CD8-positive, alpha-beta memory T cell (primary cell): ENCODE data around the gene CDK6. TPM values are rescaled to one million over a fixed set of nuclear protein-coding genes. Genes with fewer than 3 reads are reported as not detected.

Experiments
- CTCF ChIA-PET: fragments of 350-600 bp; sonication (Branson Sonifier 250); formaldehyde crosslinking; loops from one replicate; lab custom pipeline; 2021; ENCODE audit warnings: antibody characterized with exemption; lab: Charles Lee
- POLR2A ChIA-PET: fragments of 350-600 bp; sonication (Branson Sonifier 250); formaldehyde crosslinking; loops from one replicate; lab custom pipeline; 2021; ENCODE audit warnings: antibody characterized with exemption; lab: Charles Lee
- DNase-seq, 5 donors: peaks; one replicate each; pipeline versions ENCODE4 v3.0.0 to v3.0.0-alpha.2; 2020 to 2022; ENCODE audit warnings: mixed read lengths in 1 of 5
- H3K27ac ChIP-seq: one replicate; pipeline ENCODE4 v1.7.0; 2013; ENCODE audit warnings: low read depth, mild to moderate bottlenecking, low read length, moderate library complexity
- H3K27me3 ChIP-seq: 2 replicates; pipeline ENCODE4 v1.7.0; 2013; ENCODE audit warnings: low read length, mild to moderate bottlenecking; ENCODE audit not compliant: insufficient read depth, poor library complexity, severe bottlenecking
- H3K36me3 ChIP-seq: 2 replicates; pipeline ENCODE4 v1.7.0; 2013; ENCODE audit warnings: mild to moderate bottlenecking, low read length, moderate library complexity; ENCODE audit not compliant: insufficient read depth
- H3K4me1 ChIP-seq: 2 replicates; pipeline ENCODE4 v1.7.0; 2013; ENCODE audit warnings: mild to moderate bottlenecking, low read length, moderate library complexity; ENCODE audit not compliant: insufficient read depth
- H3K4me3 ChIP-seq: 2 replicates; pipeline ENCODE4 v1.7.0; 2013; ENCODE audit warnings: mild to moderate bottlenecking, low read length
- H3K9me3 ChIP-seq: 2 replicates; pipeline ENCODE4 v1.7.0; 2013; ENCODE audit warnings: mild to moderate bottlenecking, low read length
- H3K27ac Mint-ChIP-seq, 8 donors: one replicate each; pipeline ENCODE4 v1.8.0; 2020 to 2021; ENCODE audit warnings: mixed read lengths in 8 of 8, mild to moderate bottlenecking in 6 of 8, inconsistent platforms in 3 of 8, moderate library complexity in 3 of 8
- H3K27me3 Mint-ChIP-seq, 2 donors: one replicate each; pipeline ENCODE4 v1.8.0; 2020 to 2021; ENCODE audit warnings: mixed read lengths in 2 of 2, mild to moderate bottlenecking in 1 of 2, moderate library complexity in 1 of 2
- H3K36me3 Mint-ChIP-seq, 3 donors: one replicate each; pipeline ENCODE4 v1.8.0; 2020 to 2021; ENCODE audit warnings: mixed read lengths in 3 of 3, inconsistent platforms in 1 of 3, mild to moderate bottlenecking in 1 of 3
- H3K4me1 Mint-ChIP-seq, 3 donors: one replicate each; pipeline ENCODE4 v1.8.0; 2020 to 2021; ENCODE audit warnings: mixed read lengths in 3 of 3, inconsistent platforms in 1 of 3, mild to moderate bottlenecking in 1 of 3
- H3K4me3 Mint-ChIP-seq, 7 donors: one replicate each; pipeline ENCODE4 v1.8.0; 2020 to 2021; ENCODE audit warnings: mixed read lengths in 7 of 7, mild to moderate bottlenecking in 6 of 7, moderate library complexity in 4 of 7, inconsistent platforms in 2 of 7
- H3K9me3 Mint-ChIP-seq, 5 donors: one replicate each; pipeline ENCODE4 v1.8.0; 2020 to 2022; ENCODE audit warnings: mixed read lengths in 5 of 5, mild to moderate bottlenecking in 3 of 5, moderate library complexity in 2 of 5, inconsistent platforms in 1 of 5
- polyA plus RNA-seq: library from polyadenylated mRNA; unstranded; fragments of 300-500 nt; fragmentation: Illumina TruSeq; gene quantifications from one replicate; pipeline ENCODE4 v1.2.3, GENCODE V29; 2021
- total RNA-seq, 2 experiments: library from RNA; stranded (reverse); gene quantifications; one replicate each; pipeline ENCODE4 v1.2.3, GENCODE V29; 2021

CDK6 gene
- total and polyA plus RNA-seq, 3 experiments from 2014 or later, result 20.7 to 235 (median 231) TPM

- Histone ChIP-seq H3K9me3 (no peaks in the 10 kb centered on the region), H3K36me3 (no peaks in the 10 kb centered on the region), H3K4me3 (no peak overlapping the region), H3K4me1 (peaks cover 20% of the 10 kb centered on the region), H3K27ac (no peak overlapping the region), H3K27me3 (no peaks in the 10 kb centered on the region)
- Mint-ChIP-seq H3K4me1 (peaks cover 22 to 43% (median 38%) of the 10 kb centered on the region in 3 donors), H3K36me3 (peaks cover 0 to 2% (median 0%) of the 10 kb centered on the region in 3 donors), H3K9me3 (peaks cover 0 to 5% (median 0%) of the 10 kb centered on the region in 5 donors), H3K27me3 (peaks cover 0 to 1% of the 10 kb centered on the region in 2 donors), H3K4me3 (no peak overlapping the region), H3K27ac (no peak overlapping the region)
- CTCF ChIA-PET, result interaction anchor here (2.7 kb wide), 1 partner anchor 139 kb away, joined by 13 read pairs; no protein-coding TSS in a partner anchor
- no peak for DNase-seq
- POLR2A ChIA-PET, result no interaction called here
Measured at GRCh38 chr7:92694211-92694610, 142.2 kb downstream of the CDK6 start.

DNA sequence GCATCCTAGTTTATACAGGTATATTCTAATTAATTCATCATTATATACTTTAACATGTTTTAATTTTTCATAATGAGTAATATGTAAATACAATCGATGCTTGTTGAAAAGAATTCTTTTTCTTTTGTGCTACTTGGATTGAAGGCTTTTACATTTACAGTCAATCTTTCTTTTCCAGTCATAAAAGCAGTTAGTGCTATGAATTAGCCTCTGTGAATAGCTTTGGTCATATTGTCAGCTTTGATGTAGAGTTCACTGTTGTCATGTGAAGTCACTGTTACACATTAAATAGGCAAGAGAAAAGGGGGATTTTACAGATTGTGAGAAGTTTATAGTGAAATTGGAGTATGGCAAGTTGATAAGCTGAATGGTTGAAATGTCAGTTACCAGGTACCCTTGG lies 142.9 kb downstream of the CDK6 start:
- H3K27ac Mint-ChIP-seq, result peak overlapping the region in 1 of 8 donors; percentile 4
- peaks cover 22 to 49% (median 44%) of the 10 kb centered on the region in 3 donors for H3K4me1 Mint-ChIP-seq
- CTCF ChIA-PET, result interaction anchor here (2.7 kb wide), 1 partner anchor 140 kb away, joined by 13 read pairs; no protein-coding TSS in a partner anchor
- no peak overlapping the region for H3K4me3 ChIP-seq
- H3K9me3 Mint-ChIP-seq, result peaks cover 0 to 5% (median 0%) of the 10 kb centered on the region in 5 donors
- no peak for DNase-seq
- H3K36me3 Mint-ChIP-seq, result peaks cover 0 to 2% (median 0%) of the 10 kb centered on the region in 3 donors
- H3K36me3 ChIP-seq, result no peaks in the 10 kb centered on the region
- no peak overlapping the region for H3K4me3 Mint-ChIP-seq
- H3K9me3 ChIP-seq, result no peaks in the 10 kb centered on the region
- H3K27ac ChIP-seq, result no peak overlapping the region
- POLR2A ChIA-PET, result no interaction called here
- H3K27me3 ChIP-seq, result no peaks in the 10 kb centered on the region
- H3K4me1 ChIP-seq, result peaks cover 20% of the 10 kb centered on the region
- peaks cover 0 to 1% of the 10 kb centered on the region in 2 donors for H3K27me3 Mint-ChIP-seq

DNA sequence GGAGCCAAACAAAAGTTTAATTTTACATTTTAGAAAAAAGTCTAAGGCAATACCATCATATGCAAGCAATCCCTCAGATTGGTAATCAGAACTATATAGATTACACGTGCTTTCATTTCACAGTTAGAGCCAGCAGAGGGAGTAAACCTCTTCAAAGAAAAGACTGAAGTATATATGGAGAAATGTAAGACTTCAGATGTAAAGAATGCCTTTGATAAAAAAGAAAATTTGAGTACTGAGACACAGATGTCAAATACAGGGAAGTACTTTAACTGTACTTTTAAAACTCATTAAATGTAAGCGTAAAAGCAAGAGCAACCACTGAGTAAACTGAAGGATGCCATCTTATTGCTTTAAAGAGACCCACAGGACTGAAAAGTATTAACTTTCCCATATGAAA lies 144.8 kb downstream of the CDK6 start:
- peak overlapping the region in 6 of 8 donors; percentile 0 to 71 (median 18) for H3K27ac Mint-ChIP-seq
- peak in 2 of 5 donors; percentile 23 to 26 for DNase-seq
- H3K27ac ChIP-seq, result no peak overlapping the region
- no peaks in the 10 kb centered on the region for H3K9me3 ChIP-seq
- peaks cover 0 to 2% (median 0%) of the 10 kb centered on the region in 3 donors for H3K36me3 Mint-ChIP-seq
- H3K36me3 ChIP-seq, result no peaks in the 10 kb centered on the region
- no peak overlapping the region for H3K4me3 Mint-ChIP-seq
- CTCF ChIA-PET, result interaction anchor here (3.4 kb wide), 1 partner anchor 141 kb away, joined by 30 read pairs; no protein-coding TSS in a partner anchor
- POLR2A ChIA-PET, result no interaction called here
- H3K9me3 Mint-ChIP-seq, result peaks cover 0 to 5% (median 0%) of the 10 kb centered on the region in 5 donors
- peaks cover 20% of the 10 kb centered on the region for H3K4me1 ChIP-seq
- H3K27me3 Mint-ChIP-seq, result no peaks in the 10 kb centered on the region
- peaks cover 27 to 56% (median 52%) of the 10 kb centered on the region in 3 donors for H3K4me1 Mint-ChIP-seq
- H3K27me3 ChIP-seq, result no peaks in the 10 kb centered on the region
- no peak overlapping the region for H3K4me3 ChIP-seq

GRCh38 chr7:92685136-92686042 lies 151.0 kb downstream of the CDK6 start:
- ChIA-PET POLR2A (no interaction called here), CTCF (no interaction called here)
- peak overlapping the region in 6 of 7 donors; percentile 12 to 56 (median 46) for H3K4me3 Mint-ChIP-seq
- Histone ChIP-seq H3K9me3 (no peaks in the 10 kb centered on the region), H3K36me3 (no peaks in the 10 kb centered on the region), H3K27ac (no peak overlapping the region), H3K4me1 (peaks cover 62% of the 10 kb centered on the region), H3K4me3 (no peak overlapping the region), H3K27me3 (no peaks in the 10 kb centered on the region)
- peaks cover 69 to 89% (median 89%) of the 10 kb centered on the region in 3 donors for H3K4me1 Mint-ChIP-seq
- peaks cover 0 to 5% (median 0%) of the 10 kb centered on the region in 5 donors for H3K9me3 Mint-ChIP-seq
- DNase-seq, result peak; percentile 16 to 66 (median 41)
- no peaks in the 10 kb centered on the region for H3K27me3 Mint-ChIP-seq
- peaks cover 0 to 2% (median 0%) of the 10 kb centered on the region in 3 donors for H3K36me3 Mint-ChIP-seq
- peak overlapping the region; percentile 12 to 93 (median 72) for H3K27ac Mint-ChIP-seq

GRCh38 chr7:92684274-92684673 lies 152.1 kb downstream of the CDK6 start:
- Mint-ChIP-seq H3K4me3 (peak overlapping the region in 6 of 7 donors; percentile 12 to 60 (median 54)), H3K36me3 (peaks cover 0 to 2% (median 0%) of the 10 kb centered on the region in 3 donors)

DNA sequence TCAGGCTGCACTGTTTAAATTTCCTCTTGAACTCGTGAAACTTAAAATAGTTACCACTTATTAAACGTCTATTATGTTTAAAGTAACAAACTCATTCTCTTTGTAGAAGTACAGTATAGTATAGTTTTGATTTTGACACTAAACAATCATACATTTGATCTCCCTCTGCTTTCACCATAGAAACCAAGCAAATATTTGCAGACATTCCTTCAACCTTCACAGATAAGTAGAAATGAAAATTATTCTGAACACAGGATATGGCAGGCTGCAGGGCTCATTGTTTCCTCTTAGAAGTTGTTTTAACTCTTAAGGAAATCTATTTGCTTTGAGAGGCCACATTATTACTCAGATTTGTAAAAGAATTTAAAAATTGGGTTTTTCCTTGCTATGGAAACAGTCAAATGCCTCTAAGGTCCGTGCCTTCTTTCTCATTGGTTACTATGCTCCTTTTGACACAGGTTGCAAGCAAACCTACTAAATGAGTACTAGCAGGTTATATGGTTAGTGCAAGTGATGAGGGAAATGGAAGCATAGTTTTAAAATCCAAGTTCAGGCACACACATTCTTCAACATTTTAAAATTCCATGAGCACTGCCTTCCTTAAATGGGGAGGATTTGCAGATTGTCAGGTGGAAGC lies 153.4 kb downstream of the CDK6 start:
- peak overlapping the region in 5 of 7 donors; percentile 12 to 59 (median 17) for H3K4me3 Mint-ChIP-seq
- ChIA-PET CTCF (interaction anchor here (1.5 kb wide), 1 partner anchor 150 kb away, joined by 6 read pairs; no protein-coding TSS in a partner anchor), POLR2A (no interaction called here)
- peak overlapping the region; percentile 0 for H3K27ac ChIP-seq
- H3K27me3 Mint-ChIP-seq, result no peaks in the 10 kb centered on the region
- H3K27me3 ChIP-seq, result no peaks in the 10 kb centered on the region
- H3K9me3 Mint-ChIP-seq, result no peaks in the 10 kb centered on the region
- peaks cover 68% of the 10 kb centered on the region for H3K4me1 ChIP-seq
- peaks cover 66 to 86% (median 82%) of the 10 kb centered on the region in 3 donors for H3K4me1 Mint-ChIP-seq
- H3K4me3 ChIP-seq, result peak overlapping the region; percentile 26
- H3K36me3 ChIP-seq, result no peaks in the 10 kb centered on the region
- H3K36me3 Mint-ChIP-seq, result peaks cover 0 to 3% (median 2%) of the 10 kb centered on the region in 3 donors
- H3K27ac Mint-ChIP-seq, result peak overlapping the region; percentile 12 to 85 (median 51)
- peak in 2 of 5 donors; percentile 10 to 53 for DNase-seq
- no peaks in the 10 kb centered on the region for H3K9me3 ChIP-seq

More at GRCh38 chr7:92684274-92684673, 152.1 kb downstream of the CDK6 start:
- Histone ChIP-seq H3K27me3 (no peaks in the 10 kb centered on the region), H3K27ac (no peak overlapping the region), H3K4me1 (peaks cover 60% of the 10 kb centered on the region), H3K36me3 (no peaks in the 10 kb centered on the region), H3K9me3 (no peaks in the 10 kb centered on the region), H3K4me3 (peak overlapping the region; percentile 15)
- CTCF ChIA-PET, result interaction anchor here (1.2 to 1.5 kb wide), 2 partner anchors 15 to 149 kb away, joined by 3 to 6 read pairs; no protein-coding TSS in a partner anchor
- POLR2A ChIA-PET, result no interaction called here
- no peak for DNase-seq
- Mint-ChIP-seq H3K4me1 (peaks cover 59 to 81% (median 81%) of the 10 kb centered on the region in 3 donors), H3K27ac (peak overlapping the region in 7 of 8 donors; percentile 12 to 93 (median 72)), H3K9me3 (no peaks in the 10 kb centered on the region), H3K27me3 (no peaks in the 10 kb centered on the region)

- Histone ChIP-seq H3K27ac (peak overlapping the region; percentile 0), H3K4me1 (peaks cover 68% of the 10 kb centered on the region), H3K36me3 (no peaks in the 10 kb centered on the region), H3K4me3 (no peak overlapping the region), H3K27me3 (no peaks in the 10 kb centered on the region), H3K9me3 (no peaks in the 10 kb centered on the region)
- H3K36me3 Mint-ChIP-seq, result peaks cover 0 to 3% (median 2%) of the 10 kb centered on the region in 3 donors
- peaks cover 66 to 84% (median 80%) of the 10 kb centered on the region in 3 donors for H3K4me1 Mint-ChIP-seq
- H3K9me3 Mint-ChIP-seq, result no peaks in the 10 kb centered on the region
- peak overlapping the region in 1 of 7 donors; percentile 9 for H3K4me3 Mint-ChIP-seq
- CTCF ChIA-PET, result no interaction called here
- H3K27me3 Mint-ChIP-seq, result no peaks in the 10 kb centered on the region
- no peak for DNase-seq
- POLR2A ChIA-PET, result no interaction called here
- peak overlapping the region in 7 of 8 donors; percentile 2 to 86 (median 67) for H3K27ac Mint-ChIP-seq
Measured at GRCh38 chr7:92682330-92682729, 154.0 kb downstream of the CDK6 start.
